SH-SY5Y (cell line): Measurements from ENCODE around the gene FAM118B.

Experiments
- GATA2 ChIP-seq: IDR thresholded peaks from 2 replicates; pipeline ENCODE4 v1.6.1; 2011; ENCODE audit warnings: mild to moderate bottlenecking, low read depth, low read length
- GATA3 ChIP-seq: IDR thresholded peaks from 2 replicates; pipeline ENCODE4 v1.6.1; 2011; ENCODE audit warnings: low read depth, mild to moderate bottlenecking, low read length, moderate library complexity

GRCh38 chr11:126257764-126258163 is 46.2 kb downstream of the FAM118B start:
- TF ChIP-seq GATA3 (no peak), GATA2 (no peak)
